Parathyroid adenoma (tissue), 2 donors: Measurements from ENCODE around the gene RADIL.

Source experiments
- H2AFZ ChIP-seq: fragments of 300-600 bp; sonication (generic); one replicate; pipeline ENCODE4 v1.7.0; 2017; ENCODE audit warnings: antibody characterized with exemption, mild to moderate bottlenecking
- H3K27ac ChIP-seq: fragments of 300-600 bp; sonication (generic); one replicate; pipeline ENCODE4 v1.7.0; 2017
- H3K27me3 ChIP-seq: fragments of 300-600 bp; sonication (generic); one replicate; pipeline ENCODE4 v1.7.0; 2017; ENCODE audit warnings: low read length; ENCODE audit not compliant: control insufficient read depth, insufficient read depth
- H3K36me3 ChIP-seq: fragments of 300-600 bp; sonication (generic); one replicate; pipeline ENCODE4 v1.7.0; 2017; ENCODE audit warnings: low read length; ENCODE audit not compliant: control insufficient read depth, insufficient read depth
- H3K4me1 ChIP-seq: fragments of 300-600 bp; sonication (generic); one replicate; pipeline ENCODE4 v1.7.0; 2017; ENCODE audit warnings: control low read depth
- H3K4me2 ChIP-seq: fragments of 300-600 bp; sonication (generic); one replicate; pipeline ENCODE4 v1.7.0; 2017; ENCODE audit warnings: low read length
- H3K4me3 ChIP-seq: fragments of 300-600 bp; sonication (generic); one replicate; pipeline ENCODE4 v1.7.0; 2017; ENCODE audit warnings: low read depth, low read length
- H3K79me2 ChIP-seq: fragments of 300-600 bp; sonication (generic); one replicate; pipeline ENCODE4 v1.7.0; 2017; ENCODE audit warnings: control low read depth
- H3K9ac ChIP-seq: fragments of 300-600 bp; sonication (generic); one replicate; pipeline ENCODE4 v1.7.0; 2017; ENCODE audit warnings: mild to moderate bottlenecking
- H3K9me3 ChIP-seq: fragments of 300-600 bp; sonication (generic); one replicate; pipeline ENCODE4 v1.7.0; 2017; ENCODE audit warnings: low read length; ENCODE audit not compliant: control insufficient read depth
- TF ChIP-seq, protein P1 (sequence below): fragments of 300-600 bp; sonication (generic); IDR thresholded peaks from one replicate; pipeline ENCODE4 v1.7.0; 2017; ENCODE audit warnings: antibody characterized with exemption, mild to moderate bottlenecking
- donor health status: primary hyperparathyroidism.

RADIL gene

DNA sequence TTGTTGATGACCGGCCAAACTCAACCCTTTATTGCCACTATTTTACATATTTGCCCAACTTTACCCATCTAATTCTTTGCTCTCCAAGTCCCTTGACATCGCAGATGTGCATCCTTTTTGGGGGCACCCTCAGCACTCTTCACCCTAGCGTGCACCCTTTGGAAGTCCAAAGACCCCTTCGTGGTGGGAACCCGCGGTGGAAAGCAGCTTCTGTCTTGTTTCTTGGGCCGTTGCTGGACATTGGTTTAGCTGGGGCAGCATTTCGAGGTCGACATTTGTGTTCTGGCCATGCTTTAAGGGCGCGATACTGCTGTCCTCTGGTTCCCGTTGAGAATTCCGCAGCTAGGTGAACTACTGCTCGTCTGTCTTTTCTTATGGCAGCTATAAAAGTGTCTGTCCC, 21.4 kb downstream of the RADIL start:
- H3K4me3 ChIP-seq, result no peak overlapping the region
- H3K4me2 ChIP-seq, result no peak overlapping the region
- H3K27me3 ChIP-seq, result no peaks in the 10 kb centered on the region
- no peaks in the 10 kb centered on the region for H3K79me2 ChIP-seq
- H3K9ac ChIP-seq, result no peak overlapping the region
- no peaks in the 10 kb centered on the region for H3K9me3 ChIP-seq
- TF ChIP-seq, protein P1, sequence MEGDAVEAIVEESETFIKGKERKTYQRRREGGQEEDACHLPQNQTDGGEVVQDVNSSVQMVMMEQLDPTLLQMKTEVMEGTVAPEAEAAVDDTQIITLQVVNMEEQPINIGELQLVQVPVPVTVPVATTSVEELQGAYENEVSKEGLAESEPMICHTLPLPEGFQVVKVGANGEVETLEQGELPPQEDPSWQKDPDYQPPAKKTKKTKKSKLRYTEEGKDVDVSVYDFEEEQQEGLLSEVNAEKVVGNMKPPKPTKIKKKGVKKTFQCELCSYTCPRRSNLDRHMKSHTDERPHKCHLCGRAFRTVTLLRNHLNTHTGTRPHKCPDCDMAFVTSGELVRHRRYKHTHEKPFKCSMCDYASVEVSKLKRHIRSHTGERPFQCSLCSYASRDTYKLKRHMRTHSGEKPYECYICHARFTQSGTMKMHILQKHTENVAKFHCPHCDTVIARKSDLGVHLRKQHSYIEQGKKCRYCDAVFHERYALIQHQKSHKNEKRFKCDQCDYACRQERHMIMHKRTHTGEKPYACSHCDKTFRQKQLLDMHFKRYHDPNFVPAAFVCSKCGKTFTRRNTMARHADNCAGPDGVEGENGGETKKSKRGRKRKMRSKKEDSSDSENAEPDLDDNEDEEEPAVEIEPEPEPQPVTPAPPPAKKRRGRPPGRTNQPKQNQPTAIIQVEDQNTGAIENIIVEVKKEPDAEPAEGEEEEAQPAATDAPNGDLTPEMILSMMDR, result no peak
- no peak overlapping the region for H3K27ac ChIP-seq
- H2AFZ ChIP-seq, result no peak overlapping the region
- no peaks in the 10 kb centered on the region for H3K4me1 ChIP-seq
- H3K36me3 ChIP-seq, result no peaks in the 10 kb centered on the region

DNA sequence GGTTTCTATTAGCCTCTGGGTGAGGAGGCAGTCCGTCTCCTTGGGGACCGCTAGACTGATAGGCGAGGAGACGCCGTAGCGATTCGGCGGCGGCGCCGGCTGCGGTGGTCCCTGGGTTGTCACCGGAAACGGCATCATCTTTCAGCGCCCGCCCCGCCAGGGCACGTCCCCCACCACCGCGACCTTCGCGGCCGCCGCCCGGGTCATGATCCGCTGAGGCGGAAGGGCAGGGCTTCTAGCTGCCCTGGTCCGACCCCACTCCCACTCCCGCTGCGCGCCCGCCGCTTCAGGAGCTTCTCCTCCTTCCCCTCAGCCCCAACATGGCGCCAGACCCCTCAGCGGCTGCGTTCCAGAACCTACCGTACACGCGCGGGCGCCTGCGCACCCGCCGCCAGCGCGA, 21.8 kb downstream of the RADIL start, which contains the start of gene PAPOLB:
Gene PAPOLB, minus strand, starts transcription at position 358 of the 400 bp plus-strand sequence. Its CDS starts 220 bp downstream, at position 138.
- Histone ChIP-seq H3K9ac (no peak within 1 kb of the TSS), H3K79me2 (no peaks in the 10 kb centered on the region), H3K27me3 (no peaks in the 10 kb centered on the region), H3K36me3 (no peaks in the 10 kb centered on the region), H3K4me1 (no peaks in the 10 kb centered on the region), H2AFZ (no peak within 1 kb of the TSS), H3K27ac (no peak within 1 kb of the TSS), H3K4me3 (no peak within 1 kb of the TSS), H3K9me3 (no peaks in the 10 kb centered on the region), H3K4me2 (no peak within 1 kb of the TSS)
- TF ChIP-seq, protein P1, result no peak

DNA sequence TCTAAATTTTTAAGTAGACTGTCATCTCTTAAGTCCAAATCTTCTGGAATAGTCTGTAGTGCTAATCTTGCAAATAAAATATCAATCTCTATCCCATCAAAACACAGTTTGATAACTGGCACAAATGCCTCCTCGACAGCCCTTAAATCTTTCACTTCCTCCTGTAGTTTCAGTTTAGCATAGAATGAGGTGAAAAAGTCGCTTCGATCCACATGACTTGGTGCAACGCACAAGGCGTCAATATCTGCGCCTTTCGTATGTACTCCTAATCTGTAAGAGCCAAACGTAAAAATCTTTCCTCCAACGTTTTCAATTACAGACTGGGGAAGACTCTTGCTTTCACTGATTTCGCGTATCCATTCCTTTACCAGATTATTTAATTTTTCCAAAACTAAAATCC, 22.3 kb downstream of the RADIL start:
- Histone ChIP-seq H3K36me3 (no peaks in the 10 kb centered on the region), H2AFZ (no peak overlapping the region), H3K79me2 (no peaks in the 10 kb centered on the region), H3K9me3 (no peaks in the 10 kb centered on the region), H3K27me3 (no peaks in the 10 kb centered on the region), H3K4me2 (no peak overlapping the region), H3K4me1 (no peaks in the 10 kb centered on the region), H3K27ac (no peak overlapping the region), H3K4me3 (no peak overlapping the region), H3K9ac (no peak overlapping the region)
- TF ChIP-seq, protein P1, result no peak

DNA sequence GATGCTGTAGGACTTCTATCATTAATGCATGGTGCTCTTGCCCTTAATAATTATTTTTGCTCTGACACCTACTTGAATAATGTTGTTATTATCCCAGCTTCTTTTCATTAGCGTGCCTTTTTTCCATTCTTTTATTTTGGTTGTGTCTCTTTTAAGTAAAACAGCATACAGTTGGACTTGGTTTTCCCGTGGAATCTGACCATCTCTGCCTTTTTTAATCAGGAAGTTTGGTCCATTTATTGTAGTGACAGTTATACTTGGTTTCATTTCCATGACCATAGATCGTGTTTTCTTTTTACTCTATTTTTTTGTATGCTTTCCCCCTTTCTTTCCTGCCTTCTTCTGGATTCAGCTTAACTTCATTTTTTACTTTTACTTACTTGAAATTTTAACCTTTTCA, 26.3 kb downstream of the RADIL start:
- no peaks in the 10 kb centered on the region for H3K9me3 ChIP-seq
- no peak overlapping the region for H2AFZ ChIP-seq
- H3K36me3 ChIP-seq, result no peaks in the 10 kb centered on the region
- no peak overlapping the region for H3K4me2 ChIP-seq
- H3K27ac ChIP-seq, result no peak overlapping the region
- H3K27me3 ChIP-seq, result no peaks in the 10 kb centered on the region
- no peaks in the 10 kb centered on the region for H3K4me1 ChIP-seq
- no peaks in the 10 kb centered on the region for H3K79me2 ChIP-seq
- H3K9ac ChIP-seq, result no peak overlapping the region
- H3K4me3 ChIP-seq, result no peak overlapping the region
- TF ChIP-seq, protein P1, result no peak

DNA sequence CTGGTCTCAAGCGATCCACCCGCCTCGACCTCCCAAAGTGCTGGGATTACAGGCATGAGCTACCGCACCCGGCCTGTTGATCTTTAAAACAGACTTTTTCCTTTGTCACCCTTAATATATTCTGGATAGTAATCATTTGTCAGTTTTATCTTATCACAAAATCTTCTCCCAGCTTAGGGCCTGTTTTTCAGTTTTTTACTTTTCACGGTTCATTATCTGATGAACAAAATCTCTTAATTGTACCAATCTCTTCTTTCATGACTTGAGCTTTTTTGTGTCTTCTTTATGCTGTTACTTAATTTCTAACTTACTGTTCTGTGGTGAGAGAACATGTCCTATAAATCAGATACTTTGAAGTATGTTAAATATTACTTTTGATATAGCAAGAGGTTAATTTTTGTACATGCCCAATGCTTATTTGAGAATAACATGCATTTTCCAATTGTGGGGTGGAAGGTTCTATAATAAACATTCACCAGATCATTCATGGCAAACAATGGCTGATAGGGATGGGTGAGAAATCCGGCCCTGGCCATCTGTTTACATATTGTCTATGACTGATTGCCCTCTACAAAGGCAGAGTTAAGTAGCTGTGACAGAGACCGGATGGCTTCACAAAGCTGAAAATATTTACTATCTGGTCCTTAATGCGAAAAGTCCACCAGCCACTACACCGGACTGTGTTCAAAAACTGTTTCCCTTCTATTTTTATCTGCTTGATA, 27.0 kb downstream of the RADIL start:
- Histone ChIP-seq H2AFZ (no peak overlapping the region), H3K27ac (no peak overlapping the region), H3K9ac (no peak overlapping the region), H3K4me1 (no peaks in the 10 kb centered on the region), H3K4me2 (no peak overlapping the region), H3K9me3 (no peaks in the 10 kb centered on the region), H3K4me3 (no peak overlapping the region), H3K27me3 (no peaks in the 10 kb centered on the region), H3K79me2 (no peaks in the 10 kb centered on the region), H3K36me3 (no peaks in the 10 kb centered on the region)
- TF ChIP-seq, protein P1, result no peak
